WTC11 (cell line): ENCODE results near the gene TBC1D22A.

Source experiments
- CTCF ChIP-seq: fragments of 200-600 bp; IDR thresholded peaks from 2 replicates; pipeline ENCODE4 v1.8.0; 2022; ENCODE audit warnings: antibody characterized with exemption
- E2F5 ChIP-seq: sonication (generic); formaldehyde crosslinking; IDR thresholded peaks from 2 replicates; pipeline ENCODE4 v1.8.1; 2022; ENCODE audit warnings: mild to moderate bottlenecking, moderate library complexity, missing genetic modification reagents

- TF ChIP-seq E2F5 (CRISPR knock-in tag) (no peak), CTCF (no peak)
Observed at GRCh38 chr22:47195484-47196165, 433.2 kb downstream of the TBC1D22A start.
